Sigmoid colon (tissue), 7 donors: ENCODE data around the gene CST8. TPM values are rescaled to one million over a fixed set of nuclear protein-coding genes. Genes with fewer than 3 reads are reported as not detected.

Experiments
- DNase-seq: peaks from one replicate; pipeline ENCODE4 v3.0.0-alpha.2; 2019
- H3K27ac ChIP-seq, 4 donors: fragments of 200-600 bp; sonication (generic); one replicate each; pipeline ENCODE4 v1.5.1; 2016 to 2019; ENCODE audit warnings: mild to moderate bottlenecking in 1 of 4
- H3K27me3 ChIP-seq, 3 donors: fragments of 200-600 bp; sonication (generic); one replicate each; pipeline ENCODE4 v1.5.1; 2019; ENCODE audit warnings: mild to moderate bottlenecking in 1 of 3
- H3K36me3 ChIP-seq, 4 donors: fragments of 200-600 bp; sonication (generic); one replicate each; pipeline ENCODE4 v1.5.1; 2016 to 2019
- H3K4me1 ChIP-seq, 4 donors: fragments of 200-600 bp; sonication (generic); one replicate each; pipeline ENCODE4 v1.5.1; 2017 to 2019
- H3K4me3 ChIP-seq, 4 donors: fragments of 200-600 bp; sonication (generic); one replicate each; pipeline ENCODE4 v1.5.1; 2017 to 2019; ENCODE audit warnings: mild to moderate bottlenecking in 2 of 4, moderate library complexity in 1 of 4
- H3K9me3 ChIP-seq, 4 donors: fragments of 200-600 bp in 3 of 4; sonication (generic) in 3 of 4; one replicate each; pipeline versions ENCODE4 v1.5.1 to v1.6.1; 2013 to 2019
- CTCF ChIP-seq, 4 experiments: fragments of 450-650 bp in 3 of 4; fragments of 200-600 bp in 1 of 4; IDR thresholded peaks; one replicate each; pipeline ENCODE4 v1.5.1; 2016 to 2019; ENCODE audit warnings: antibody characterized with exemption in 4 of 4, mild to moderate bottlenecking in 3 of 4, moderate library complexity in 2 of 4
- EP300 ChIP-seq, 4 donors: sonication (generic); formaldehyde crosslinking; IDR thresholded peaks; one replicate each; pipeline ENCODE4 v1.6.1; 2017; ENCODE audit warnings: antibody characterized with exemption in 4 of 4
- POLR2A ChIP-seq, 2 donors: fragments of 450-650 bp; IDR thresholded peaks; one replicate each; pipeline ENCODE4 v1.6.1; 2016; ENCODE audit warnings: antibody characterized with exemption in 2 of 2, mild to moderate bottlenecking in 2 of 2, moderate library complexity in 2 of 2
- POLR2AphosphoS5 ChIP-seq, 4 donors: sonication (generic); formaldehyde crosslinking; IDR thresholded peaks; one replicate each; pipeline ENCODE4 v1.6.1; 2017; ENCODE audit warnings: antibody characterized with exemption in 4 of 4
- WGBS, 2 donors: extraction: QIAGEN DNeasy Blood & Tissue Kit; methylation state at CpG; one replicate each; pipeline ENCODE4 v1.1.7; 2013; 5-methylcytosine and 5-hydroxymethylcytosine counted together
- intact Hi-C: fragments of 100-400 bp; cut with DNase I; formaldehyde crosslinking; loops from one replicate; pipeline ENCODE4 v1.15.1; 2023
- polyA plus RNA-seq, 3 donors: library from polyadenylated mRNA; stranded (reverse); fragments of 200-250 nt; gene quantifications; one replicate each; pipeline ENCODE4 v1.2.3, GENCODE V29; 2013
- total RNA-seq, 4 donors: library from RNA; depleted of rRNA; stranded (reverse); fragments of >200 nt; gene quantifications; one replicate each; pipeline ENCODE4 v1.1.0, GENCODE V29; 2016
- donor health status: healthy with polysubstance abuse.
- donor health status: Bipolar disorder and iron deficiency.
- donor health status: healthy.

CST8 gene
- total and polyA plus RNA-seq, 7 donors = not detected

- Histone ChIP-seq H3K27ac (no peak overlapping the region), H3K9me3 (no peaks in the 10 kb centered on the region), H3K4me1 (no peaks in the 10 kb centered on the region), H3K27me3 (no peaks in the 10 kb centered on the region), H3K36me3 (no peaks in the 10 kb centered on the region), H3K4me3 (no peak overlapping the region)
- TF ChIP-seq EP300 (IDR thresholded peaks at IDR 0.05) = no peak
- no peak for TF ChIP-seq CTCF (IDR thresholded peaks at IDR 0.05)
- TF ChIP-seq POLR2A (IDR thresholded peaks at IDR 0.05) = no peak
- no peak for TF ChIP-seq POLR2AphosphoS5 (IDR thresholded peaks at IDR 0.05)
- WGBS, 2 donors = 75 to 82% methylated on average over 4 of the region's 4 CpGs
- intact Hi-C loops = no loop called here
- DNase-seq = no peak
These were observed 49.7 kb downstream of the CST8 start for GRCh38 chr20:23540624-23541023.

- intact Hi-C loops = no loop called here
- no peak overlapping the region for H3K4me3 ChIP-seq
- H3K9me3 ChIP-seq = no peaks in the 10 kb centered on the region
- H3K36me3 ChIP-seq = no peaks in the 10 kb centered on the region
- no peak for DNase-seq
- H3K4me1 ChIP-seq = no peaks in the 10 kb centered on the region
- WGBS, 2 donors = 14 to 28% methylated on average over 1 of the region's 1 CpG
- TF ChIP-seq POLR2AphosphoS5 (IDR thresholded peaks at IDR 0.05) (no peak), EP300 (IDR thresholded peaks at IDR 0.05) (no peak), POLR2A (IDR thresholded peaks at IDR 0.05) (no peak), CTCF (IDR thresholded peaks at IDR 0.05) (no peak)
- no peaks in the 10 kb centered on the region for H3K27me3 ChIP-seq
- H3K27ac ChIP-seq = no peak overlapping the region
These were observed 50.4 kb downstream of the CST8 start for GRCh38 chr20:23541330-23541729.

GRCh38 chr20:23541776-23542175, 50.9 kb downstream of the CST8 start:
- intact Hi-C loops = no loop called here
- Histone ChIP-seq H3K36me3 (no peaks in the 10 kb centered on the region), H3K27me3 (no peaks in the 10 kb centered on the region), H3K27ac (no peak overlapping the region), H3K4me1 (no peaks in the 10 kb centered on the region), H3K9me3 (no peaks in the 10 kb centered on the region), H3K4me3 (no peak overlapping the region)
- DNase-seq = no peak
- 86 to 89% methylated on average over 2 of the region's 2 CpGs for WGBS, 2 donors
- TF ChIP-seq EP300 (IDR thresholded peaks at IDR 0.05) = no peak
- TF ChIP-seq CTCF (IDR thresholded peaks at IDR 0.05) = no peak
- no peak for TF ChIP-seq POLR2AphosphoS5 (IDR thresholded peaks at IDR 0.05)
- no peak for TF ChIP-seq POLR2A (IDR thresholded peaks at IDR 0.05)

- Histone ChIP-seq H3K4me1 (no peaks in the 10 kb centered on the region), H3K27ac (no peak overlapping the region), H3K9me3 (no peaks in the 10 kb centered on the region), H3K36me3 (no peaks in the 10 kb centered on the region), H3K27me3 (no peaks in the 10 kb centered on the region), H3K4me3 (no peak overlapping the region)
- WGBS, 2 donors = 51 to 53% methylated on average over 5 of the region's 5 CpGs
- DNase-seq = no peak
- TF ChIP-seq CTCF (IDR thresholded peaks at IDR 0.05) = no peak
- no peak for TF ChIP-seq EP300 (IDR thresholded peaks at IDR 0.05)
- TF ChIP-seq POLR2A (IDR thresholded peaks at IDR 0.05) = no peak
- no peak for TF ChIP-seq POLR2AphosphoS5 (IDR thresholded peaks at IDR 0.05)
- intact Hi-C loops = no loop called here
These were observed 51.9 kb downstream of the CST8 start for GRCh38 chr20:23542801-23543200.

- no peaks in the 10 kb centered on the region for H3K9me3 ChIP-seq
- H3K27me3 ChIP-seq = no peaks in the 10 kb centered on the region
- no peaks in the 10 kb centered on the region for H3K4me1 ChIP-seq
- no peak overlapping the region for H3K27ac ChIP-seq
- no peak for TF ChIP-seq CTCF (IDR thresholded peaks at IDR 0.05)
- no peak for TF ChIP-seq POLR2AphosphoS5 (IDR thresholded peaks at IDR 0.05)
- no peak for TF ChIP-seq EP300 (IDR thresholded peaks at IDR 0.05)
- no peak for TF ChIP-seq POLR2A (IDR thresholded peaks at IDR 0.05)
- intact Hi-C loops = no loop called here
- no peaks in the 10 kb centered on the region for H3K36me3 ChIP-seq
- no peak overlapping the region for H3K4me3 ChIP-seq
- 92 to 94% methylated on average over 6 of the region's 6 CpGs for WGBS, 2 donors
- DNase-seq = no peak
These were observed 53.2 kb downstream of the CST8 start for GRCh38 chr20:23544133-23544532.
